GM19372 (cell line): ENCODE data around the gene KCNK2.
"Not testable (repeated sequence)": the region's sequence is repeated elsewhere in the genome, so short reads cannot be mapped to it uniquely, and the experiment has no call there.

Experiments
- ATAC-seq: cut with Tn5 transposase; IDR thresholded peaks from one replicate; pipeline ENCODE4 v1.9.1; 2021; ENCODE audit warnings: mild to moderate bottlenecking, low read depth, moderate library complexity; ENCODE audit not compliant: unreplicated experiment

Gene KCNK2

DNA sequence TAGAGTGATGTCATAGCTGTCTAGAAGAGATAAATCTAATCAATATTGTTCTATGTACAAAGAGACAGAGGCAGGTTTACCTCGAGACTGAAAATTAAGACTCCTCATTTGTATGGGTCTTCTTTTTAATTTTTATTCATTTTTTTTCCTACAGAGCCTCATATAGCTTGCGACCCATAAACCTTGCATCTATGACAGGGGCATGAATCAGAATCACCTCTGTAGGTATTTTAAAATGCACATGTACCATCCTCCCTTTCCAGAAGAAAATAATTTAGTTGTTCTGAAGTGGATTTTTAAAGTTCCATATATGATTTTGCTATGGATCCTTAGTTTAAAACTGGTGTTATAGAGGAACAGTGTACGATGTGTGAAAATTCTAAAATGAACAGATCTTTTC lies 64.5 kb downstream of the KCNK2 start:
- no peak for ATAC-seq

GRCh38 chr1:215151841-215152549 lies 69.5 kb downstream of the KCNK2 start:
- ATAC-seq, result no peak

- ATAC-seq, result no peak
These were observed 73.7 kb downstream of the KCNK2 start for GRCh38 chr1:215156232-215156631.

DNA sequence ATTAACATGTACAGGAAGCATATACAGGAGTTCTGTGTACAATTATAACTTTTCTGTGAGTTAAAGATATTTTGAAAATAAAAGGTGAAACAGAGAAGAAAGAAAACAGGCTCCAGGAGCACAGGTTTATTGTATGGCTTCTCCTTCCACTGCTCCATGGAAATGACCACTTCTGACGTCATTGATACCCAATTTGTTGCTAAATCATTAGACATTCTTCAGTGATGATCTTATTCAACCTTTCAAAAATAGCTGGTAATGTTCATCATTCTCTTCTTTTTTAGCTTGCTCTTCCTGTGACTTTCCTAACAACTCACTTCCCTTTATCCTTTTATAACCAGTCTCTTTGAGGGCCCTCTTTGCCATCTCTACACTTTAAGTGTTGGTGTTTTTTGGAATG lies 77.8 kb downstream of the KCNK2 start:
- no peak for ATAC-seq

- ATAC-seq, result not testable (repeated sequence)
These were observed 80.6 kb downstream of the KCNK2 start for GRCh38 chr1:215163144-215163543.

DNA sequence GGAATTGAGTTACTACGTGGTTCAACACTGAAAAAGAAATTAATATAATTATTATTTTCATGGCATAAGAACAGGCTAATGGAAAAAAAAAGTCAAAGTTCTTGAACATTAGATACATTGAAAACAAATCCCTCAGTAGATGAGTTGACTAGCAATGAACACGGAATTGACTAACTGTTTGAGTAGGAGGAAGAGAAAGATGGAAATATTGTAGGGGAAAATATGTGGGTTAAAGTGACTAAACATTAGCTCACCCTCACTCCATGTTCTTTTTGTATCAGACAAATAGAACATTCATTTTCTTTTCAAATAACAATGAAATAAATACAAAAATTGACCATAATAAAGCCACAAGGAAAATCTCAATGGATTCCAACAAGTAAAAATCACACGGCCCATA lies 84.3 kb downstream of the KCNK2 start:
- ATAC-seq, result no peak

DNA sequence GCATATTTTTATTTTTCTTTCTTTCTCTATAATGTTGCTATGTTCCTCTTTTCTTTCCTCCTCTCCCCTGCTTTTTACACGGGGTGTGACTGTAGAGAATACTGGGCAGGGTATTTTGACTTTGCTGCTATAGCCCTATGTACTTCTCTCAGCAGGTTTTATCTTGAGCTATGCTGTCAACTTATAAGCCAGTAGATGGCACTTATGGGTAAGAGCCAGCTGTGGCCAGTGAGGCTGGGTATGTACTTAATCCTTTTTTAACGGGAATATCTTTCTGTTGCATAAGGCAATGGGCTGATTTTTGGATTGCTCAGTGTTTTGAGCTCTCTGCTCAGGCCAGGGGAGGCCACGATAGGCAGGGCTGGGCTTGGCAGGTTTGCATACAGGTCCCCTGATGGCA lies 99.0 kb downstream of the KCNK2 start:
- ATAC-seq, result no peak

DNA sequence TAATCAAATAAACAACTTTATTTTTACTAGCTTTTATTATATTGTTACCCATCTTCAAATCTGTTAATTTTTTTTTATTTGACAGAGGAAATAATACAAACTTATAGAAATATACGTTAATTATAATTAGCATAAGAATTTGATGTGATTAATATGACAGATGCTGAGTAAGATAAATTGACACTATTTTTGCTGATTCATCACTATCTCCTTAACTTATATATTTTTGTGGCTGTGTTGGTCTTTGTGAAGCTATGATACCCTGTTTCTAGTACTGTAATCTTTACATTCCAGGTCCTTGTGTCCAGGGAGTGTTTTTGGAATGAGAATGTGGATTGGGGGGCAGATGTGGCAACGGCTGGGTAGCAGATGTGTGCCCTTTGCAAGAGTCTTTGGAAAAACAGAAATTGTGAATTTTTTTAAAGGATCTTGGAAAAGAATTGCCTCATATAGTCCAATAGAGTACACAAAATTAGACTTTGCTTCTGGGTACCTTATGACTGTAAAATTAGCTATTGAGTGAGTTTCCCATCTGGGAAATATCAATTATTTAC lies 102.6 kb downstream of the KCNK2 start:
- ATAC-seq, result no peak

- ATAC-seq, result no peak
These were observed 105.9 kb downstream of the KCNK2 start for GRCh38 chr1:215188302-215188950.

GRCh38 chr1:215192306-215192705 lies 109.8 kb downstream of the KCNK2 start:
- no peak for ATAC-seq

GRCh38 chr1:215198021-215198420 lies 115.5 kb downstream of the KCNK2 start:
- ATAC-seq, result no peak

DNA sequence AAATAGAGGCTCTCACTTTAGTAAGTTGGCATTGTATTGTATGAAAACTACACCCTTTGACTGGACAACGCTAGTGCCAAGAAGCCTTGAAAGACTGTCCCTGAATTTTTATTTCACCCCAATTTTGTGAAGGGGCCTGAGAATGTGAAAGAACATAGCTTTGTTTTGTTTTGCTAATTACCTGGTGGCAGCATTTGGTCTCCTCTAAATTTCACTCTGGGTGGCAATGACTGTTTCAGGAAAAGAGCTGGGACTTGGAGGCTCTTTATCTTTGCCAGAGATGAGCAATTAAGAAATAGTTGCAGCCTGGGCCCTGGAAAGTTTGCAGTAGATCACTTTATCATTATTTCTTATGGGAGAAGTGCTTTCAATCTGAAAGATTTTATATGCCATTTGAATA lies 117.6 kb downstream of the KCNK2 start:
- ATAC-seq, result no peak

- no peak for ATAC-seq
These were observed 118.7 kb downstream of the KCNK2 start for GRCh38 chr1:215201283-215201682.

DNA sequence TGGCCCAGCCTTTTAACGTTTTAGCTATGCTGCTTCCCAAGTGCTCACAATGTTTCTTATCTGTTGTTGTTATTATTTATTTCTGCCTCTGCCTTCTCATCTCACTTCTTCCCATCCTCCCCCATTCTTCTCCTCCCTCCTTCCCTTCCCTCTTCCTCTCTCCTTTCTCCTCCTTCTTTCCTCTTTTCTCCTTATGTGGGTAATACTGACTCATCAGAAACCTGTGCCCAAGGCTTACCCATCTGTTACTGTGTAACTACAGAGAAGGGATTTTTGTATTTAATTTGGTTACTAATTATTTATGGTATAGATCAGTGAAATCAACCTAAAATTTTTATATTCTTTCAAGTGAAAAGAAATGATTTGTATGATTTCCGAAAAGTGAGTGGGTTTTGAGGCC lies 120.3 kb downstream of the KCNK2 start:
- no peak for ATAC-seq

- ATAC-seq, result no peak
These were observed 127.6 kb downstream of the KCNK2 start for GRCh38 chr1:215210167-215210566.

DNA sequence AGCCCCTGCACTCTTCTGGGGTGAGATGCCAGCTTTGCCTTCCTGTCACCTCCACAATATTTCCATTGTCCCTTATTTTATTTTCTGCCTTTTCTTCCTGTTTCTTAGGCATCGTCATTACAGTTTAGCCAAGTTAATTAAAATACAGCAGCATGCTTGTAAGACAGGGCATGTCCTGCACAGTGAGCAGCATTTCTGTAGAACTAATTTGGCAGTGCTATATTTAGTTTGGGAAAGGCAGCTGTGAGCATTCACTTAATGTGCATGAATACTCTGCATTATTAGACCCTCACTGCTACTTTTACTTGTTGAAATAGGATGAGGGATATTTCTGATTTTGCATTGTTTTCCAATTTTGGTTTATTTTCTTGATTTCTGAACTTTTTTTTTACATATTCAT lies 133.3 kb downstream of the KCNK2 start:
- ATAC-seq, result no peak

DNA sequence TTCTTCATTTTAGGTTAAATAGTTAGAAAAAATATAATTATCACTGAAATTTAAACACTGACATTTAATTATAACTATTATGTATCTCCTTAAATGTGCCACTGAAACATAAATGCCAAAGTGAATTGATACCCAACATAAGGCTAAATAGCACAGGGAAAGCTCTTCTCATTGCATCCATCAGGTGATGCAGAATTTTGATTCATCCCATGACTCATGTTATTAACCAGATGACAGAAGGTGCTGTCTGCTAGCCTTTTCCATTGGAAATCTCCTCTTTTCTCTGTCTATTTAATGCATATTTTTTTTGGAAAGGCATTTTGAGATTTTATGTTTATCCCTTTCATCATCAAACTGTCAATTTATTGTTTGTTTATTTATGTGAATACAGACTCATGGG lies 136.8 kb downstream of the KCNK2 start:
- no peak for ATAC-seq

DNA sequence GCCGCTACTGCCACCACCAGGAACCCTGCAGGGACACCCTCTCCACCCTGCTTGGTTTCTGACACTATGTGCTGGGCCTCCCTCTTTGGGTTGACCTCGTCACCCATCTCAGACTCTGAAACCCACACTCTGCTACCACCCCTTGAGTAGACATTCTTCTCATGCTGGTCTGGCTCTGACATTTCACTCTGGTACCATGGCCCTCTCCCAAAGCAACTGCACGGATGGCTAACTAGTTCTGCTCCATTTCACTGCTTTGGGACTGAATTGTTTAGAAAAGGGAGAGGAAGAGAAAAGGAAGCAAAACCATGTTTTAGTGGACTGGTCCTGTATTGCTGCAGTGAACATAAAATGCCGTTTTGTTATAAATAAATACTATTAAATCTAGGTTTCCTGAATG lies 137.8 kb downstream of the KCNK2 start:
- ATAC-seq, result no peak

DNA sequence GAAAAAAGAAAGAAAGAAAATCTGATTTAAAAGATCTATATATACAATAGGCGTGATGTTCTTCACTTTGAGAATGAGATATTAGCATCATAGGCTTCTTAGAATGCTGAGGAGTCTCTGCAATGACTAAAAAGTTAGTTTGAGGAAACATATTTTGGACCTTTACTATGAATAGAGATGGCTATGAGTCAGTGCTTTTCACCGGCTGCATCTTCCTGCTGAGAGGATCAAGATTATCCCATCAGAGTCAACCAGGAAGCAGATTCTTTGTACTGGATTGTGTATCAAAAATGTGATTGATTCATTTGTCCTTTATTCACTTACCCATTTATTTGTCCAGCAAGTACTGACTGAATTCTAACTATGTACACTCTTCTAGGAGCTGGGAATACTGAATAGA lies 144.2 kb downstream of the KCNK2 start:
- ATAC-seq, result no peak

DNA sequence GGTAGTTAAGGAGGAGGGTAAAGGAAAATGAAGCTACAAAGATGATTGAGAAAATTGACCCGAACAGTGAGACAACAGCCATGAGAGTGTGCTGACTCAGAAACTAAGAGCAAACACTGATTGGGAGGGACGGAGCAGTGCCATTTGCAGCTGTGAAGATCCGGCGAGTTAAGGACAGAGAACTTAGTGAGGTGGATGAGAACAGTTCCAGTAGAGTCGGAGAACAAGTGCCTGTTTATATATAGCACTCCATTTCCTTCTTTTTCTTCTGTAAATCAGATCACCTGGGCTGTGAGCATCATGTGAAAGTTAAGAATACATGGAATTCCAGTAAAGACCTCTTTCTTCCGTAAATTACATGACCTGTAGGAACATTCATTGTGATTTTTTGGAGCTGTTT lies 145.7 kb downstream of the KCNK2 start:
- no peak for ATAC-seq

DNA sequence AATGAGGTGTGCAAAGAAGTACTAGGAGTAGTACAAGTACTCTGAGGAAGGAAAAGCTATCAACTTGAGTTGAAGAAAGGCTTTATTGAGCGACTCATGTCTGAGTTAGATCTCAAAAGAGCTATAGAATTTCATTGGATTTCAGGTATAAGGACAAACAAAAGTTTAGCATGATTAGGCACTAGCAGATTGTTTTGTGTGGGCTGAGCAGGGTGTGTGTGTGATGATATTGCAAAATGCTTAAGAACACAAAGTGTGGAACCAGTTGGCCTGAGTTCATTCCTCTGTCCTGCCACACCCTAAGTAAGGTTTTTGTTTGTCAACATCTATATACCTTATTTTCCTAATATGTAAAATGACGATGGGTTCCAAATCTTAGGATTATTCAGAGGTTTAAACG lies 158.9 kb downstream of the KCNK2 start:
- no peak for ATAC-seq
